Liver (tissue), 3 donors: ENCODE results near the gene CES4A.

Source experiments
- ATF3 ChIP-seq: IDR thresholded peaks from 2 replicates; pipeline ENCODE4 v1.6.1; 2016; ENCODE audit warnings: antibody characterized with exemption
- CTCF ChIP-seq: fragments of 150-350 bp; IDR thresholded peaks from 2 replicates; pipeline ENCODE4 v1.5.1; 2017; ENCODE audit warnings: improper control_type of control experiment, low read depth, low read length; ENCODE audit not compliant: missing input control
- EGR1 ChIP-seq, 2 donors: IDR thresholded peaks; 2 replicates each; pipeline ENCODE4 v1.6.1; 2016 to 2018; ENCODE audit warnings: antibody characterized with exemption in 2 of 2, low read depth in 2 of 2
- FOXA1 ChIP-seq: IDR thresholded peaks from 2 replicates; pipeline ENCODE4 v1.6.1; 2016; ENCODE audit warnings: antibody characterized with exemption
- JUND ChIP-seq, 2 donors: IDR thresholded peaks; 2 replicates each; pipeline ENCODE4 v1.6.1; 2016; ENCODE audit warnings: antibody characterized with exemption in 2 of 2
- MAX ChIP-seq: IDR thresholded peaks from 2 replicates; pipeline ENCODE4 v1.6.1; 2016; ENCODE audit warnings: antibody characterized with exemption
- RAD21 ChIP-seq, 2 donors: IDR thresholded peaks; 2 replicates each; pipeline ENCODE4 v1.6.1; 2016; ENCODE audit warnings: antibody characterized with exemption in 2 of 2, mild to moderate bottlenecking in 2 of 2
- REST ChIP-seq: IDR thresholded peaks from 2 replicates; pipeline ENCODE4 v1.6.1; 2016; ENCODE audit warnings: antibody characterized with exemption, mild to moderate bottlenecking
- TAF1 ChIP-seq: conservative IDR thresholded peaks from 2 replicates; pipeline ENCODE4 v1.6.1; 2016; ENCODE audit warnings: antibody characterized with exemption, mild to moderate bottlenecking
- YY1 ChIP-seq: IDR thresholded peaks from 2 replicates; pipeline ENCODE4 v1.6.1; 2016; ENCODE audit warnings: antibody characterized with exemption, mild to moderate bottlenecking
- ZBTB33 ChIP-seq: IDR thresholded peaks from 2 replicates; pipeline ENCODE4 v1.6.1; 2016; ENCODE audit warnings: antibody characterized with exemption
- donor health status: healthy.
- donor health status: healthy.

- TF ChIP-seq RAD21 (IDR thresholded peaks at IDR 0.05) (peak; percentile 30 to 34), TAF1 (no peak), CTCF (no peak), MAX (peak; percentile 10), YY1 (peak; percentile 64), FOXA1 (no peak), ATF3 (no peak), REST (no peak), JUND (IDR thresholded peaks at IDR 0.05) (peak in 1 of 2 donors; percentile 25), ZBTB33 (no peak), EGR1 (IDR thresholded peaks at IDR 0.05; ENCODE audit: low read depth in 2 of 2) (no peak)
Measured at GRCh38 chr16:67036323-67036741, 47.9 kb downstream of the CES4A start.
